HG02642 (cell line): ENCODE measurements around the gene TSPAN14.
"Not testable (repeated sequence)": the region's sequence is repeated elsewhere in the genome, so short reads cannot be mapped to it uniquely, and the experiment has no call there.

Experiments used
- ATAC-seq: cut with Tn5 transposase; IDR thresholded peaks from one replicate; pipeline ENCODE4 v1.9.1; 2021; ENCODE audit warnings: mild to moderate bottlenecking; ENCODE audit not compliant: unreplicated experiment, poor library complexity

Gene TSPAN14

GRCh38 chr10:80537086-80537735, 83.1 kb downstream of the TSPAN14 start:
- ATAC-seq: no peak

- ATAC-seq: no peak
Observed at GRCh38 chr10:80537736-80538480, 83.8 kb downstream of the TSPAN14 start, which contains the start of gene SH2D4B. SH2D4B (plus strand) TSS chr10:80537902; CDS start chr10:80538332, 430 bp downstream.

- no peak for ATAC-seq
Observed at GRCh38 chr10:80538481-80539185, 84.5 kb downstream of the TSPAN14 start.

GRCh38 chr10:80539421-80540031, 85.4 kb downstream of the TSPAN14 start:
- no peak for ATAC-seq

GRCh38 chr10:80540136-80540535, 86.0 kb downstream of the TSPAN14 start:
- no peak for ATAC-seq

- ATAC-seq: no peak
Observed at GRCh38 chr10:80540618-80540980, 86.5 kb downstream of the TSPAN14 start.

- ATAC-seq: peak; percentile 59
Observed at GRCh38 chr10:80540981-80541750, 87.1 kb downstream of the TSPAN14 start.

- no peak for ATAC-seq
Observed at GRCh38 chr10:80542053-80542452, 87.9 kb downstream of the TSPAN14 start.

- no peak for ATAC-seq
Observed at GRCh38 chr10:80542652-80543318, 88.7 kb downstream of the TSPAN14 start.

GRCh38 chr10:80543319-80543672, 89.2 kb downstream of the TSPAN14 start:
- not testable (repeated sequence) for ATAC-seq

GRCh38 chr10:80544316-80544953, 90.3 kb downstream of the TSPAN14 start:
- ATAC-seq: no peak

GRCh38 chr10:80545258-80545881, 91.3 kb downstream of the TSPAN14 start:
- ATAC-seq: no peak

- ATAC-seq: no peak
Observed at GRCh38 chr10:80552151-80552646, 98.1 kb downstream of the TSPAN14 start.

- ATAC-seq: no peak
Observed at GRCh38 chr10:80553436-80553835, 99.3 kb downstream of the TSPAN14 start.

- ATAC-seq: no peak
Observed at GRCh38 chr10:80554050-80554449, 99.9 kb downstream of the TSPAN14 start.

GRCh38 chr10:80555415-80555814, 101.3 kb downstream of the TSPAN14 start:
- no peak for ATAC-seq

- no peak for ATAC-seq
Observed at GRCh38 chr10:80561950-80562349, 107.8 kb downstream of the TSPAN14 start.

GRCh38 chr10:80567292-80567691, 113.2 kb downstream of the TSPAN14 start:
- no peak for ATAC-seq
